Posterior vena cava (tissue), 2 donors: ENCODE measurements around the gene DEPDC7. TPM values are rescaled to one million over a fixed set of nuclear protein-coding genes. Genes with fewer than 3 reads are reported as not detected.
"Not testable (repeated sequence)": the region's sequence is repeated elsewhere in the genome, so short reads cannot be mapped to it uniquely, and the experiment has no call there.

ENCODE experiments used
- DNase-seq: peaks from one replicate; pipeline ENCODE4 v3.0.0-alpha.2; 2020; ENCODE audit warnings: low spot score
- intact Hi-C, 2 donors: fragments of 100-400 bp; cut with DNase I; formaldehyde crosslinking; loops; one replicate each; pipeline versions ENCODE4 v1.14.1 to v1.14.2; 2022 to 2023
- long read RNA-seq, 2 donors: library from polyadenylated mRNA; unstranded; transcript quantifications; one replicate each; pipeline ENCODE4 v2.0.0, GENCODE V29; 2020 to 2021
- total RNA-seq, 2 donors: library from RNA; stranded (reverse); fragmentation: NEBNext Ultra II Directional; extraction: Animal tissue kit (Norgen Biotek cat#: 25700); gene quantifications; one replicate each; pipeline ENCODE4 v1.2.1, GENCODE V29; 2021
- donor health status: DM: yes; HTN: yes; CAD: no.
- donor health status: DM: yes; HTN: yes; CAD: no.

The DEPDC7 gene
- total RNA-seq: 1 to 10 TPM; 1.4 TPM
- long read RNA-seq, donor 1: 0 reads
- long read RNA-seq, donor 2, partial matches to known transcripts: 1 of 3 reads
- long read RNA-seq, donor 2, other reads (novel, unspliced or antisense): 0 of 3 reads

DNA sequence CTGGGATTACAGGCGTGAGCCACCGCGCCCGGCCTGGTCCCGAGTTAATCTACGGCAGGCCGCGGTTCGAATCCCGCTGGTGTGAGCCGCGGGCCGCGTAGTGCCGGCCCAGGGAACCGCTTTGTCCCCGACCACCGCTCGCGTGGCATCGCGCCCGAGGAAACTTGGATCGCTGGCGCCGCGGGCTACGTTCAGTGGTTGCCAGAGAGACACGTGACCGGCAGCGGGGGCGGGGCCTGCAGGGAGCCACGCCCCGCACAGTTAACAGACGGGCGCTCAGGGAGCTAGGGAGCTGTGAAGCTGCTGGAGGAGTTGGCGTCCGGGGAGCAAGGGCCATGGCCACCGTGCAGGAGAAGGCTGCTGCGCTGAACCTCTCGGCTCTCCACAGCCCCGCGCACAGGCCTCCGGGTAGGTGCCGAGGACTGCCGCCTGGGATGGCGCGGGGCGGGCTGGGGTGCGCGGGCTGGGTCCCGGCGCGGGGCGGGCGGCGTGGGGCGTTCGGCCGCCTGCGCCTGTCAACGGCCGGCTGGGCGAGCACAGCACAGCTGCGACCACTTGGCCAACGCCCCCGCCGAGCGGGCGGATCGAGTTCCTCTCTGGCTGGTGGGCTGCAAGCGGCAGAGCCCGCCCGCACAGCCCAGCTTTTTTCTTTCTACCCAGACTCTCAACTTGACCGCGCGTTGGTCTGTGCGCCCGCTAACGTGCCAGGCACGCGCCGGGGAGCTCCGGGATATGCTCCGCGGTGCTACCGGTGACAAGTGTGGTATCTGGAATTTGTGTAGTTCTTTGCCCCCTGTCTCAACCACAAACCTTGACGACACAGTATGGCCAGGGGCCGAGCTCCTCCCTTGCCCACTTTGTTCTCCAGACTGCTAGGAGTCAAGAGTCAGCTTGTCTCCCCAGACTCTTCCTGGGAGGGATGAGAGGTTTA lies at the start of gene DEPDC7:
Gene DEPDC7 (plus strand): TSS at position 258 of the 931 bp plus-strand sequence. CDS start 78 bp downstream, at position 336.
- intact Hi-C loops: no loop called here
- DNase-seq: peak; percentile 97

GRCh38 chr11:32968541-32968940 lies 47.1 kb upstream of the DEPDC7 start:
- intact Hi-C loops: no loop called here
- DNase-seq: no peak

- DNase-seq, intact Hi-C loops: not testable (repeated sequence)
These were observed 43.4 kb upstream of the DEPDC7 start for GRCh38 chr11:32972233-32972632.

DNA sequence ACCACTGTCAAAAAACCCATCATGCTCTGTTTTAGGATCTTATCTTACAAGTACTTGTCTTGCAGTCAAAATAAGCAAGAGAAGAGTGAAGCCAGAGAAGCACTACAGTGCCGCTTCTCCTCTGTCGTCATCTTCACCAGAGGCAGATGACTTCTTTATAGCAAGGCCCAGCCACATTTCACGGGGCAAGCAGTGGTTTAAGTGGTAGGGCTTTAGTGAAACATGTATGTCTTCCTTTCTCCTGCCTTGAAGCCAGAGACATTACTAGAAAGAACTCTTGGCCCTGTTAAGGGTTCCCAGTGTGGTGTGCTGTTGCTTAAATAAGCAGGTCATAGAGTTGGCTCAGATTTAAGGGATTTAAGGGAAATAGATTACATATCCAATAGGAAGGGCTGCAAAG lies 42.9 kb upstream of the DEPDC7 start:
- no peak for DNase-seq
- intact Hi-C loops: no loop called here

- intact Hi-C loops: no loop called here
- no peak for DNase-seq
These were observed 33.1 kb upstream of the DEPDC7 start for GRCh38 chr11:32982626-32983025.

- no peak for DNase-seq
- intact Hi-C loops: no loop called here
These were observed 32.2 kb upstream of the DEPDC7 start for GRCh38 chr11:32983506-32983905.

- intact Hi-C loops: no loop called here
- DNase-seq: no peak
These were observed 30.1 kb upstream of the DEPDC7 start for GRCh38 chr11:32985600-32985999.

DNA sequence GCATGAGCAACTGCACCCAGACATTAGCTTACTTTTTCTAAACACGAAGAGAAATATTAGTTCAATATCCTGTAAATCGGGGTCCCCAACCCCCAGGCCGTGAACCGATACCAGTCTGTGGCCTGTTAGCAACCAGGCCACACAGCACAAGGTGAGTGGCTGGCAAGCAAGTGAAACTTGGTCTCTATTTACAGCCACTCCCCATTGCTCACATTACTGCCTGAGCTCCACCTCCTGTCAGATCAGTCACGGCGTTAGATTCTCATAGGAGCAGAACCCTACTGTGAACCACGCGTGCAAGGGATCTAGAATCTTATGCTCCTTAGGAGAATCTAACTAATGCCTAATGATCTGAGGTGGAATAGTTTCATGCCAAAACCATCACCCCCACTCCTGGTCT lies 27.8 kb upstream of the DEPDC7 start:
- DNase-seq: no peak
- intact Hi-C loops: no loop called here

DNA sequence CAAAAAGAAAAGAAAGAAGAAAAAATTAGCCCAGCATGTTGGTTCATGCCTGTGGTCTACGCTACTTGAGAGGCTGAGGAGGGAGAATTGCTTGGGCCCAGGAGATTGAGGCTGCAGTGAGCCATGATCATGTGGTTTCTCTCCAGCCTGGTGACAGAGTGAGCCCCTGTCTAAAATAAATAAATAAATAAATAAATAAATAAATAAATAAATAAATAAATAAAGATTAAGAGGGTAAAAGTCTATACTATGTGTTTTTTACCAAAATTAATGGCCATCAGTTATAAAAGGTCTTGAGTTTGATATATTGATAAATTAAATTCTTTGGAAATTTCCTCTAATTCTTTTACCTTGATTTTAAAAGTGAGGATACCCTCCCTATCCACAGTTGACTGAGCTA lies 25.2 kb upstream of the DEPDC7 start:
- DNase-seq: no peak
- intact Hi-C loops: no loop called here

GRCh38 chr11:32991427-32991826 lies 24.3 kb upstream of the DEPDC7 start:
- intact Hi-C loops: no loop called here

DNA sequence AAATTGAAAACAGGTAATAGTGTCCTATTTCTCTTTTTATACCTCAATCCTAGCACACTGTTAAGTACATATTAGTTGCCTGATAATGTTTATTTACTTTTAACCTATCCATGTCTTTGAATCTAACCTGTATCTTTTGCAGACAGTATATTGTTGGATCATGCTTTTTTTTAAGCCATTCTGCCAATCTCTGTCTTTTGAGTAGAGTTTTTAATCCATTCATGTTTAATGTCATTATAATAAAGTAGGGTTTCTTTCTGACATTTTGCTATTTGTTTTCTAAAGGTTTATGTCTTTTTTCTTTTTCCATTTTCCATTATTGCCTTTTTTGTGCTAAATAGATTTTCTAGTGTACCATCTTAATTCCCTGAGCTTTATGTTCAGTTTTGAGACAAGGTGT lies 23.8 kb upstream of the DEPDC7 start:
- DNase-seq: no peak
- intact Hi-C loops: no loop called here

More at GRCh38 chr11:32991427-32991826, 24.3 kb upstream of the DEPDC7 start:
- no peak for DNase-seq

- intact Hi-C loops: no loop called here
These were observed 15.5 kb upstream of the DEPDC7 start for GRCh38 chr11:33000181-33000580.

GRCh38 chr11:33001281-33001680 lies 14.4 kb upstream of the DEPDC7 start:
- intact Hi-C loops: no loop called here
- DNase-seq: no peak

More at GRCh38 chr11:33000181-33000580, 15.5 kb upstream of the DEPDC7 start:
- DNase-seq: no peak

GRCh38 chr11:33001751-33002542 lies 13.7 kb upstream of the DEPDC7 start:
- DNase-seq: no peak

GRCh38 chr11:33005175-33005574 lies 10.5 kb upstream of the DEPDC7 start:
- intact Hi-C loops: no loop called here
- no peak for DNase-seq

More at GRCh38 chr11:33001751-33002542, 13.7 kb upstream of the DEPDC7 start:
- intact Hi-C loops: no loop called here

GRCh38 chr11:33006010-33006409 lies 9.7 kb upstream of the DEPDC7 start:
- intact Hi-C loops: no loop called here
- DNase-seq: no peak

- no peak for DNase-seq
- intact Hi-C loops: no loop called here
These were observed 1.9 kb upstream of the DEPDC7 start for GRCh38 chr11:33013755-33014154.

GRCh38 chr11:33016654-33017053 lies 976 bp downstream of the DEPDC7 start:
- intact Hi-C loops: no loop called here
- DNase-seq: no peak

- no peak for DNase-seq
- intact Hi-C loops: no loop called here
These were observed 1.8 kb downstream of the DEPDC7 start for GRCh38 chr11:33017478-33017877.

- no peak for DNase-seq
- intact Hi-C loops: loop anchor here in 1 of 2 donors (1.0 kb wide), 1 partner anchor 47 kb away; no protein-coding TSS in a partner anchor
These were observed 2.3 kb downstream of the DEPDC7 start for GRCh38 chr11:33017965-33018364.
